Non-pigmented ciliary epithelial cell (primary cell): ENCODE results near the gene MSL3.

Experiments
- DNase-seq: peaks from one replicate; pipeline ENCODE4 v3.0.0-alpha.2; 2010; ENCODE audit warnings: low read depth

Gene MSL3, protein sequence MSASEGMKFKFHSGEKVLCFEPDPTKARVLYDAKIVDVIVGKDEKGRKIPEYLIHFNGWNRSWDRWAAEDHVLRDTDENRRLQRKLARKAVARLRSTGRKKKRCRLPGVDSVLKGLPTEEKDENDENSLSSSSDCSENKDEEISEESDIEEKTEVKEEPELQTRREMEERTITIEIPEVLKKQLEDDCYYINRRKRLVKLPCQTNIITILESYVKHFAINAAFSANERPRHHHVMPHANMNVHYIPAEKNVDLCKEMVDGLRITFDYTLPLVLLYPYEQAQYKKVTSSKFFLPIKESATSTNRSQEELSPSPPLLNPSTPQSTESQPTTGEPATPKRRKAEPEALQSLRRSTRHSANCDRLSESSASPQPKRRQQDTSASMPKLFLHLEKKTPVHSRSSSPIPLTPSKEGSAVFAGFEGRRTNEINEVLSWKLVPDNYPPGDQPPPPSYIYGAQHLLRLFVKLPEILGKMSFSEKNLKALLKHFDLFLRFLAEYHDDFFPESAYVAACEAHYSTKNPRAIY

GRCh38 chrX:11757719-11758399 is at the start of gene MSL3:
Gene MSL3, plus strand, starts transcription at chrX:11758237. Its CDS starts 27 bp downstream, at chrX:11758264.
- DNase-seq, result no peak

GRCh38 chrX:11722304-11722703 is 35.7 kb upstream of the MSL3 start:
- no peak for DNase-seq

- DNase-seq, result no peak
Observed at GRCh38 chrX:11724122-11725017, 33.7 kb upstream of the MSL3 start.

DNA sequence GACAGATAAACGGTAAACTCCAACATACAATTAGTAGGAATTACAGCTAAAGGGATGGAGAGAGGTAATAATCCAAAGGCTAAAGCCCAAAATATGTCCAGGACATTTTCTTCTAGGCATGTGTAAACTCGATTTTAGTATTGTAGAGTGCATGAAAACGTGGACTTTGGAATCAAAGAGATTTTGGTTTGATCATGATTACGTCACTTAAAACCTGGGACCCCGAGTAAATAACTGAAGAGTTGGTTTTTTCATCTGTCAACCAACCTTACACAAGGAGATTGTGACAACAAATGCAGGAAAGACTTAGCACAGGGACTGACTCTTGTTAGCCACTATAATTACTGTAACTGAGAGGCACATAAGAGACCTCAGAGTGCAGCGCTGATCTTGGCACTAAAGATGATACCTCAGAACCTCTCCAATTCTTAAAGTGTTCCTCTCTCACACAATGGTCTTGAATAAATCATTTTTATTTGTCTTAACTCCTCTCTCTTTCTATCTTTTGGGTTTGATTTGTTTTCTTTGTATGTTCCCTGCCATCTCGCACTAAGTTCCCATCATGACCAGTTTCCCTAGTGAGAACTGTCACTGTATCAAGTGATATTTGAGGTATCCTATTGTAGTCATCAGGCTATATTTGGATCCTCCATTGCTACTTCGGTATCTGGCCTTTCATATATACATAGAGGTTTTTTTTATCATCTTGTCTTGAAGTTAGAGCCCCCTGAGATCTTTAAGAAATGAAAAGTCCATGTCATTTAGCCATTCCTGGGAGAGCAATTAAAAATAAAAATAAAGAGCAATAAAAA is 32.2 kb upstream of the MSL3 start:
- DNase-seq, result no peak

DNA sequence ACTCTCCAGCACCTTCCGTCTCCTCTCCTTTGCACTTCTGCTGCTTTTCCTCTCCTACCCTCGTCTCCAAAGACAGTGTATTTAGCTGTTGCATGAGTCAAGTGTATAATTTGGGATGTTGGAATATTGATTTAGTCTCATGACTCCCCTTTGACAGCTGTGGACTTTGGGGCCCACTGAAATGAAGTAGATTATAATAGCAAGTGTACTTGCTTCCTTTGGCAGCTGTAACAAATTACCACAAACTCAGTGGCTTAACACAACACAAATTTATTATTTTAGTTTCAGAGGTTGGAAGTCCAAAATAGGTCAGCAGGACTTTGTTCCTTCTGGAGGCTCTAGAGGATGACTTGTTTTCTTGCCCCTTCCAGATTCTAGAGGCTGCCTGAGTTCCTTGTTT is 29.5 kb upstream of the MSL3 start:
- no peak for DNase-seq

- DNase-seq, result no peak
Observed at GRCh38 chrX:11733614-11734013, 24.4 kb upstream of the MSL3 start.

GRCh38 chrX:11739776-11740175 is 18.3 kb upstream of the MSL3 start:
- no peak for DNase-seq

- no peak for DNase-seq
Observed at GRCh38 chrX:11740794-11741193, 17.2 kb upstream of the MSL3 start.

- DNase-seq, result no peak
Observed at GRCh38 chrX:11741574-11741973, 16.5 kb upstream of the MSL3 start.

DNA sequence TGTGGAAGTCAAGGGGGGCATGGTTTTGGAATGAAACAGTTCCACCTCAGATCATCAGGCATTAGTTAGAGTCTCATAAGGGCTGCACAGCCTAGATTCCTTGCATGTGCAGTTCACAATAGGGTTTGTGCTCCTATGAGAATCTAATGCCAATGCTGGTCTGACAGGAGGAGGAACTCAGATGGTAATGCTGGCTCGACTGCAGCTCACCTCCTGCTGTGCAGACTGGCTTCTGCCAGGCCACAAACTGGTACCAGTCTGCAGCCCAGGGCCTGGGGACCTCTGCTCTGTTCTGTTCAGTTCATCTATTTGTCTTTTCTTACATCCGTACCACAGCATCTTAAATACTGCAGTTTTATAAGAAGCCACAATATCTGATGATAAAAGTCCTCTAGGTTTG is 12.2 kb upstream of the MSL3 start:
- no peak for DNase-seq

DNA sequence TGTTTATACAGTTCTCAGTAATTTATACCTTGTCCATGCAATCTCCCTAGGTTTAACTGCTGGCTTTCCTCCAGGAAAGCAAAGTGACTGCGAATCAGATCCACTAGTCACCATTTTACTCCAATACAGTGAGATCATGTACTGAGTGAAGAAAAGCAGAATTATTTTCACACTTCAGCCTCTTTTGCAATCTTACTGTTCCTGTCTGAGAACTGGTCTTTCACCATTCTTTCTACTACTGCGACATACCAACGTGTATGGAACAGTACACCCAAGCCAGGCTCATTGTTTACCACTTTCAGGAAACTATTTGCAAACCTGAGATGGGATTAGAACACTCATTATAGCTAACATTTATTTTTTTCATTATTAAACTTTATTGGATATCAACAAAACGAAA is 8.0 kb upstream of the MSL3 start:
- DNase-seq, result no peak

- DNase-seq, result no peak
Observed at GRCh38 chrX:11750694-11751093, 7.3 kb upstream of the MSL3 start.

DNA sequence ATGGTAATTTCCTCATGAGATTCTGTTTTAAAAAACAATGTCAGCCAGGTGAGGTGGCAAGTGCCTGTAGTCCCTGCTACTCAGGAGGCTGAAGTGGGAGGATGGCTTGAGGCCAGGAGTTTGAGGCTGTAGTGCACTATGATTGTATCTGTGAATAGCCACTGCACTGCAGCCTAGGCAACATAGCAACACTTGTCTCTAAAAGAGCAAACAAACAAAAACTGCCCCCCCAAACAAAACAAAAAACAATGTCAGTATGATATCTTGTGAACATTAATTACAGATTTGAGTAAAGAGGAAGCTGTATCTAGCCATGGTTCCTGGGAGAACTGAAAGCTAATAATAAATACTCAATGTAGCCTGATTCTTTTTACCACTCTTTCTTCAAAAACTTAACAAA is 6.8 kb upstream of the MSL3 start:
- DNase-seq, result no peak

- DNase-seq, result no peak
Observed at GRCh38 chrX:11753668-11754067, 4.4 kb upstream of the MSL3 start.

- no peak for DNase-seq
Observed at GRCh38 chrX:11754958-11755645, 2.9 kb upstream of the MSL3 start.

GRCh38 chrX:11755724-11756123 is 2.3 kb upstream of the MSL3 start:
- DNase-seq, result no peak

DNA sequence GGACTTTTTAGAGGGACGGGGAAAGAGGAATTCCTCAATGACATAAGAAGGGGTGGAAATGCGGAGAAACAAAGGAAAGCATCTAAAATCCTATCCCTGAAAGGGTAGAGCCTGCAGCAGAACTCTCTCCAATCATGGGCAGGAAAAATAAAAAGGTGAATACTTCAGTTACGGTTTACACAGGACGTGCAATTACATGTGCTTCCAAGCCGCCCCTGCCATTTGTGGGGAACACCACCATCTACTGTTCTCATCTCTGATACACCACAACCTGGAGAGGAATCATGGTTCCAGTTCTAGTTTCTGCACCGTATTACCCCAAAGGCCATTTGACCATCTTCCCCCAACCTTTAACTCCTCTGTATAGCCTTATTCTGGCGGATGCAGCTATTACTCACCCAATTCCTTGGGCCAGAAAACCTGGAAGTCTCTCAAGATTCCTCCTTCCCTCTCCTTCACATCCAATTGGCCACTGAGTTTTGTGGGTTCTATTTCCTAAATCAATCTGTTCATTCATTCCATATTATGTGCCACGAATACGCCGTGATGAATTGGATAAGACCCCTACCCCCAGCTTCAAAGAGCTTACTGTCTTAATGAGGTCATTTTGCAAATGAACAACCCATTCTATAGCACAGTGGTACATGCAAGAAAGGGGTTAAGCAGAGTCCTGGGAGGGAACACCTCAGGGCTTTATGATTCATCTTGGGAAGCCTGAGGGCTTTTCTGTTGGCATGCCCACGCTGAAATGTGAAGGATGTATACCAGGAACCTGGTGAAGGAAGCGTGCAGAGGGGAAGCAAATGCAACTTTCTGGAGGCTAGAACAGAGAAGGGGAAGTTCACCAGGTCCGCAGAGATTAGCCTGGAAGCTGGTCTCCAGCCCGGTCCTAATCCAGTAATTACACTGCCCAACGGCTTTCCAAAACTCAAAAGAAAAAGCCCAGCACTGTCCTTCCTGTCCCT is 1.4 kb upstream of the MSL3 start:
- no peak for DNase-seq

DNA sequence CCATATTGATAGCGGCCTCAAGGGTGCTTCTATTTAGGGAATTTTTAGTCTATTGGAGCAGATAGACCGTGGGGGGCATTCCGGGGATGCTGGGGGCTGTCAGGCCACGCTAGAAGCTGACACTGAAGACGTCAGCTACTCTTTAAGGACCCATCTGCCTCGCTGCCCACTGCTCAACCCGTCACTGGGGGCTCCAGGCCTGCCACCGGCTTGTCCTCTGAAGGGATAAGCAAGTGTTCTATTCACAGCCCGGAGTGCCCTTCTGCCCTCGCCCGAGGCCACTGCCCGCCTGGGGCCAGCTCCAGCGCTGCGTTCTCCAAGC is 679 bp upstream of the MSL3 start:
- DNase-seq, result no peak

DNA sequence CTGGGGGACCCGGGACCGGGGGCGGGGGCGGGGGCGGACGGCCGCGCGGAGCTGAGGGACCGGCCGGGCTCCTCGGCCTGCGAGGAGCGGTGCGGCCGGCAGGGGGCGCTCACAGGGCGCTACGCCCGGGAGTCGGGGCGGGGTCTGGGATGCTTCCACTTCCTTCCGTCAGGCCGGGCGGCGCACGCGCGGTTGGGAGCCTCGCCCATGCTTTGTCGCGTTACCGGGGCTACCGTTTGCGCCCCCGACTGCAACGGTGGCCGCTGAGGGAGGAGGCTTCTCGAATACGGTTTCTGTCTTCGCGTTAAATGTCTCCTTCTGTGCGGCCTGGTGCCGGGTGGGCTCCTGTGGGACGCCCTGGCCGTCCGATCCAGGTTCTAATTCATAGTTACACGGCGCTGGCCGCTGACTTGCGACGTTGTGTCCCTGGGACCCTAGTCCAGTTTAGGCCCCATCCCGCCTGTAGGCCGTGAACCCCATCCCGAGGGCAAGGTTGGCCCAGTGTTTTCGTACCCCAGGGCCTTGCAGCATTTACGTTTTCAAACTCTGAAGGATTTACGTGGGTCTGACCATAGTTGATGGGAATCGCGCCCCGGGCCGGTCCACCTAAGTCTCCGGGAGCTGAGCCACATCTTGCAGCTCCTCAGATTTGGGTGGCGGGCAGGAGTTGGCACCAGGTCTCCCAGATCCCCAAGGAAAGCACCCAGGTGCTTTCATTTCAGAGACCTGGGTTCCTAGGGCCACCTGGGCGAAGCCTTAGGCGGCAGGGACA is 549 bp downstream of the MSL3 start:
- no peak for DNase-seq
